ENCODE measurements around the gene MPI.
"Not testable (repeated sequence)": the region's sequence is repeated elsewhere in the genome, so short reads cannot be mapped to it uniquely, and the experiment has no call there.

MPI gene

DNA sequence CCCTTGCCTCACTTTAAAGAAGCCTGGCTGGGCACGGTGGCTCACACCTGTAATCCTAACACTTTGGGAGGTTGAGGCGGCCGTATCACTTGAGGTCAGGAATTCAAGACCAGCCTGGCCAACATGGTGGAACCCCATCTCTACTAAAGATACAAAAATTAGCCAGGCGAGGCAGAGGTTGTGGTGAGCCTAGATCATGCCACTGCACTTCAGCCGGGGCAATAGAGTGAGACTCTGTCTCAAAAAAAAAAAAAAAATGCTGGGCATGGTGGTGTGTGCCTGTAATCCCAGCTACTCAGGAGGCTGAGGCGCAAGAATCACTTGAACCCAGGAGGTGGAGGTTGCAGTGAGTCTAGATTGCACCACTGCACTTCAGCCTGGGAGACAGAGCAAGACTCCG lies 4.5 kb downstream of the MPI start:
- peaks cover 0 to 12% of the 10 kb centered on the region in 2 donors for H3K4me1 ChIP-seq (ENCODE audit: control insufficient read depth in 1 of 2, insufficient read depth in 2 of 2, low read length in 2 of 2)
- not testable (repeated sequence) for H3K4me3 ChIP-seq (ENCODE audit: low read depth in 1 of 2, low read length in 2 of 2); H3K27ac ChIP-seq (ENCODE audit: low read length); H3K9me3 ChIP-seq (ENCODE audit: control insufficient read depth in 1 of 2, low read length in 2 of 2); H3K27me3 ChIP-seq (ENCODE audit: low read depth, low read length)
- H3K36me3 ChIP-seq (ENCODE audit: control insufficient read depth in 1 of 2, insufficient read depth in 2 of 2, low read length in 2 of 2), result peaks cover 31% of the 10 kb centered on the region in 2 donors

- H3K9me3 ChIP-seq (ENCODE audit: control insufficient read depth in 1 of 2, low read length in 2 of 2), result no peaks in the 10 kb centered on the region
- H3K4me3 ChIP-seq (ENCODE audit: low read depth in 1 of 2, low read length in 2 of 2), result no peak overlapping the region
- no peaks in the 10 kb centered on the region for H3K27me3 ChIP-seq (ENCODE audit: low read depth, low read length)
- H3K27ac ChIP-seq (ENCODE audit: low read length), result no peak overlapping the region
- H3K4me1 ChIP-seq (ENCODE audit: control insufficient read depth in 1 of 2, insufficient read depth in 2 of 2, low read length in 2 of 2), result peaks cover 0 to 3% of the 10 kb centered on the region in 2 donors
- peaks cover 42 to 43% of the 10 kb centered on the region in 2 donors for H3K36me3 ChIP-seq (ENCODE audit: control insufficient read depth in 1 of 2, insufficient read depth in 2 of 2, low read length in 2 of 2)
These were observed 6.0 kb downstream of the MPI start for GRCh38 chr15:74895830-74896229.

- peaks cover 46 to 47% of the 10 kb centered on the region in 2 donors for H3K36me3 ChIP-seq (ENCODE audit: control insufficient read depth in 1 of 2, insufficient read depth in 2 of 2, low read length in 2 of 2)
- H3K27me3 ChIP-seq (ENCODE audit: low read depth, low read length), result no peaks in the 10 kb centered on the region
- no peak overlapping the region for H3K4me3 ChIP-seq (ENCODE audit: low read depth in 1 of 2, low read length in 2 of 2)
- peaks cover 0 to 3% of the 10 kb centered on the region in 2 donors for H3K4me1 ChIP-seq (ENCODE audit: control insufficient read depth in 1 of 2, insufficient read depth in 2 of 2, low read length in 2 of 2)
- no peak overlapping the region for H3K27ac ChIP-seq (ENCODE audit: low read length)
- no peaks in the 10 kb centered on the region for H3K9me3 ChIP-seq (ENCODE audit: control insufficient read depth in 1 of 2, low read length in 2 of 2)
These were observed 6.5 kb downstream of the MPI start for GRCh38 chr15:74896316-74896715.

GRCh38 chr15:74897300-74897701 lies 7.5 kb downstream of the MPI start:
- Histone ChIP-seq H3K9me3 (ENCODE audit: control insufficient read depth in 1 of 2, low read length in 2 of 2) (no peaks in the 10 kb centered on the region), H3K4me1 (ENCODE audit: control insufficient read depth in 1 of 2, insufficient read depth in 2 of 2, low read length in 2 of 2) (peaks cover 0 to 10% of the 10 kb centered on the region in 2 donors), H3K27ac (ENCODE audit: low read length) (no peak overlapping the region), H3K27me3 (ENCODE audit: low read depth, low read length) (no peaks in the 10 kb centered on the region), H3K4me3 (ENCODE audit: low read depth in 1 of 2, low read length in 2 of 2) (no peak overlapping the region), H3K36me3 (ENCODE audit: control insufficient read depth in 1 of 2, insufficient read depth in 2 of 2, low read length in 2 of 2) (peaks cover 49% of the 10 kb centered on the region in 2 donors)

DNA sequence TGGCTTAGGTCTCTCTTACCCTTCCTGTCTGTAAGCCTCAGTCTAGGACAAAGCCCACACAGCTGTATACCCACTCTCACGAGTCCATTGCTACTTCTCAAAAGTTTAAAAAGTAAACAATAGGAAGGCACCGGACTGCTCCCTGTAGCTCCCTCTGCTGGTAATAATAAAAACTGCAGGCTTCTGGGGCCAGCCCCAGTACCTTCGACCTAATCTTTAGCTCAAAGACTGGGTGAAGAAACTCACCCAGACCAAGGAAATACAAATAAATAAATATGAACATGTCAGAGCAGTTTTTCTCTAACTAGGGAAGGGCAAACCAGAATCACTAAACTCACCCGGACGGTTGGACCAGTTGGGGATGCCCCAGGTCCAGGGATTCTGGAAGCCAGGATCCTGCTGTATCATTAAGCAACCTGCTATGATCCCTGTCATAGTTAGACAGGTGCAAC lies 11.8 kb downstream of the MPI start:
- H3K9me3 ChIP-seq (ENCODE audit: control insufficient read depth in 1 of 2, low read length in 2 of 2), result no peaks in the 10 kb centered on the region
- H3K4me3 ChIP-seq (ENCODE audit: low read depth in 1 of 2, low read length in 2 of 2), result no peak overlapping the region
- peaks cover 45 to 49% of the 10 kb centered on the region in 2 donors for H3K36me3 ChIP-seq (ENCODE audit: control insufficient read depth in 1 of 2, insufficient read depth in 2 of 2, low read length in 2 of 2)
- no peak overlapping the region for H3K27ac ChIP-seq (ENCODE audit: low read length)
- peaks cover 0 to 26% of the 10 kb centered on the region in 2 donors for H3K4me1 ChIP-seq (ENCODE audit: control insufficient read depth in 1 of 2, insufficient read depth in 2 of 2, low read length in 2 of 2)
- H3K27me3 ChIP-seq (ENCODE audit: low read depth, low read length), result no peaks in the 10 kb centered on the region

GRCh38 chr15:74902295-74903075 lies 12.6 kb downstream of the MPI start:
- H3K9me3 ChIP-seq (ENCODE audit: control insufficient read depth in 1 of 2, low read length in 2 of 2), result no peaks in the 10 kb centered on the region
- H3K27me3 ChIP-seq (ENCODE audit: low read depth, low read length), result no peaks in the 10 kb centered on the region
- peaks cover 37 to 44% of the 10 kb centered on the region in 2 donors for H3K36me3 ChIP-seq (ENCODE audit: control insufficient read depth in 1 of 2, insufficient read depth in 2 of 2, low read length in 2 of 2)
- peaks cover 0 to 30% of the 10 kb centered on the region in 2 donors for H3K4me1 ChIP-seq (ENCODE audit: control insufficient read depth in 1 of 2, insufficient read depth in 2 of 2, low read length in 2 of 2)
- H3K4me3 ChIP-seq (ENCODE audit: low read depth in 1 of 2, low read length in 2 of 2), result no peak overlapping the region
- H3K27ac ChIP-seq (ENCODE audit: low read length), result no peak overlapping the region

DNA sequence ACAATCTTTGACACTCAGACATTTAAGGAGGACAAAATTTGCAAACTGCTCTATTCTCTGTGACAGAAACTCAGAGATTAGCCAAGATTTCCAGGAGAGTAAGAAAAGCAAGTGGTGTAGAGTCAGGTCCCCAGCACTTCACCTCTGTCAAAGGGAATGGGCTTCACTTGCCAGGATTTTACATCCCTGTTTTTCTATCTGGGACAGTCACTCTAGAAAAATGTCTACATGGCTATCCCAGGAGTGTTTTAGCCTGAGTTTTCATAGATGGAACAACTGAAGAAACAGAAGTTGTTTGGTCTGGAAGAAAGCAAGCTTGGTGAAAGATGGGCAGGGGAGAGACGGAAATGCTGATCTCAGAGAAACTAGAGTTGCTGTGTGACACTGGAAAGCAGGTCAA lies 13.8 kb downstream of the MPI start:
- H3K27me3 ChIP-seq (ENCODE audit: low read depth, low read length), result no peaks in the 10 kb centered on the region
- H3K4me1 ChIP-seq (ENCODE audit: control insufficient read depth in 1 of 2, insufficient read depth in 2 of 2, low read length in 2 of 2), result peaks cover 0 to 32% of the 10 kb centered on the region in 2 donors
- H3K4me3 ChIP-seq (ENCODE audit: low read depth in 1 of 2, low read length in 2 of 2), result no peak overlapping the region
- peaks cover 37 to 44% of the 10 kb centered on the region in 2 donors for H3K36me3 ChIP-seq (ENCODE audit: control insufficient read depth in 1 of 2, insufficient read depth in 2 of 2, low read length in 2 of 2)
- H3K9me3 ChIP-seq (ENCODE audit: control insufficient read depth in 1 of 2, low read length in 2 of 2), result no peaks in the 10 kb centered on the region
- no peak overlapping the region for H3K27ac ChIP-seq (ENCODE audit: low read length)

- peaks cover 37 to 40% of the 10 kb centered on the region in 2 donors for H3K36me3 ChIP-seq (ENCODE audit: control insufficient read depth in 1 of 2, insufficient read depth in 2 of 2, low read length in 2 of 2)
- H3K4me1 ChIP-seq (ENCODE audit: control insufficient read depth in 1 of 2, insufficient read depth in 2 of 2, low read length in 2 of 2), result peaks cover 0 to 32% of the 10 kb centered on the region in 2 donors
- no peaks in the 10 kb centered on the region for H3K27me3 ChIP-seq (ENCODE audit: low read depth, low read length)
- no peak overlapping the region for H3K4me3 ChIP-seq (ENCODE audit: low read depth in 1 of 2, low read length in 2 of 2)
- H3K27ac ChIP-seq (ENCODE audit: low read length), result no peak overlapping the region
- H3K9me3 ChIP-seq (ENCODE audit: control insufficient read depth in 1 of 2, low read length in 2 of 2), result no peaks in the 10 kb centered on the region
These were observed 14.5 kb downstream of the MPI start for GRCh38 chr15:74904190-74904805.

DNA sequence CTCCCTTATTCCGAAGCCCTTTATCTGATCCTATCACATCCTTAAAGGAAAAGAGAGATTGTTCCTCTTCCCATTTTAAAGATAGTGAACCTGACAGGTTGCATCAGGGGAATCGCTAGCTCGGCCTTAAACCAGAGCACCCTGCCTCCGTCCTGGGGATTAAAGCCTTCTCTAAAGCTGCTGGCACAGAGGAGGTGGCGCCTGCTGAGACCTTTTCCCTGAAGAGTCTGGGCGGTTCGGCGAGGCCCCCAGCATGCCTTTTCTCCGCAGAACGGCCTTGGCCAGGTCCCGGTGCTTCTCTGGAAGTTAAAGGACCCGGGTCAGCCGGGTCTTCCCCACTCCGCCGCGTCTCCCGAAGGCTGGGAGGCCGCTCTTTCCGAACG lies 16.2 kb downstream of the MPI start:
- Histone ChIP-seq H3K27me3 (ENCODE audit: low read depth, low read length) (no peaks in the 10 kb centered on the region), H3K4me3 (ENCODE audit: low read depth in 1 of 2, low read length in 2 of 2) (peak overlapping the region; percentile 94 to 95), H3K4me1 (ENCODE audit: control insufficient read depth in 1 of 2, insufficient read depth in 2 of 2, low read length in 2 of 2) (peaks cover 0 to 32% of the 10 kb centered on the region in 2 donors), H3K27ac (ENCODE audit: low read length) (peak overlapping the region; percentile 84), H3K36me3 (ENCODE audit: control insufficient read depth in 1 of 2, insufficient read depth in 2 of 2, low read length in 2 of 2) (peaks cover 22 to 27% of the 10 kb centered on the region in 2 donors), H3K9me3 (ENCODE audit: control insufficient read depth in 1 of 2, low read length in 2 of 2) (no peaks in the 10 kb centered on the region)

- H3K27ac ChIP-seq (ENCODE audit: low read length), result peak within 1 kb of the TSS; percentile 84
- H3K4me3 ChIP-seq (ENCODE audit: low read depth in 1 of 2, low read length in 2 of 2), result peak within 1 kb of the TSS; percentile 94 to 95
- H3K9me3 ChIP-seq (ENCODE audit: control insufficient read depth in 1 of 2, low read length in 2 of 2), result no peaks in the 10 kb centered on the region
- H3K27me3 ChIP-seq (ENCODE audit: low read depth, low read length), result no peaks in the 10 kb centered on the region
- H3K36me3 ChIP-seq (ENCODE audit: control insufficient read depth in 1 of 2, insufficient read depth in 2 of 2, low read length in 2 of 2), result peaks cover 21 to 26% of the 10 kb centered on the region in 2 donors
- peaks cover 0 to 26% of the 10 kb centered on the region in 2 donors for H3K4me1 ChIP-seq (ENCODE audit: control insufficient read depth in 1 of 2, insufficient read depth in 2 of 2, low read length in 2 of 2)
These were observed 16.8 kb downstream of the MPI start, which contains the start of gene FAM219B for GRCh38 chr15:74906450-74907162. Gene FAM219B (minus strand): TSS chr15:74906851. CDS start chr15:74906800, 51 bp downstream.

Measured in muscle layer of duodenum (tissue), 2 donors.